ENCODE measurements around the gene TSC1. TPM values are rescaled to one million over a fixed set of nuclear protein-coding genes. Genes with fewer than 3 reads are reported as not detected.

TSC1 gene
- total RNA-seq, 3 donors from 2014 or later: 34.6 to 53.4 (median 52.3) TPM

- Histone ChIP-seq H3K36me3 (ENCODE audit: low read depth) (no peaks in the 10 kb centered on the region), H3K4me1 (ENCODE audit: low read depth) (no peaks in the 10 kb centered on the region), H3K9me3 (no peaks in the 10 kb centered on the region), H3K4me3 (no peak overlapping the region)
- no peak for DNase-seq
- no peak for TF ChIP-seq CTCF (IDR thresholded peaks at IDR 0.05)
- ATAC-seq: no peak
- intact Hi-C loops (cut with DNase I, micrococcal nuclease): no loop called here
Measured at GRCh38 chr9:132961002-132961401, 16.6 kb upstream of the TSC1 start.

GRCh38 chr9:132957805-132958204 is 13.4 kb upstream of the TSC1 start:
- no peak for TF ChIP-seq CTCF (IDR thresholded peaks at IDR 0.05)
- H3K9me3 ChIP-seq: peaks cover 7% of the 10 kb centered on the region
- DNase-seq: no peak
- H3K4me3 ChIP-seq: no peak overlapping the region
- no peaks in the 10 kb centered on the region for H3K36me3 ChIP-seq (ENCODE audit: low read depth)
- H3K4me1 ChIP-seq (ENCODE audit: low read depth): no peaks in the 10 kb centered on the region
- ATAC-seq: no peak
- intact Hi-C loops (cut with DNase I, micrococcal nuclease): no loop called here

- no peak for TF ChIP-seq CTCF (IDR thresholded peaks at IDR 0.05)
- ATAC-seq: no peak
- Histone ChIP-seq H3K4me3 (no peak overlapping the region), H3K36me3 (ENCODE audit: low read depth) (no peaks in the 10 kb centered on the region), H3K4me1 (ENCODE audit: low read depth) (no peaks in the 10 kb centered on the region), H3K9me3 (peaks cover 7% of the 10 kb centered on the region)
- DNase-seq: no peak
- intact Hi-C loops (cut with DNase I, micrococcal nuclease): no loop called here
Measured at GRCh38 chr9:132955768-132956167, 11.4 kb upstream of the TSC1 start.

GRCh38 chr9:132955123-132955522 is 10.7 kb upstream of the TSC1 start:
- Histone ChIP-seq H3K9me3 (peaks cover 7% of the 10 kb centered on the region), H3K36me3 (ENCODE audit: low read depth) (no peaks in the 10 kb centered on the region), H3K4me3 (no peak overlapping the region), H3K4me1 (ENCODE audit: low read depth) (no peaks in the 10 kb centered on the region)
- intact Hi-C loops (cut with DNase I, micrococcal nuclease): no loop called here
- no peak for TF ChIP-seq CTCF (IDR thresholded peaks at IDR 0.05)
- ATAC-seq (no peak), DNase-seq (no peak)

GRCh38 chr9:132949709-132950108 is 5.3 kb upstream of the TSC1 start:
- intact Hi-C loops (cut with DNase I, micrococcal nuclease): no loop called here
- peaks cover under 1% of the 10 kb centered on the region for H3K9me3 ChIP-seq
- H3K4me3 ChIP-seq: no peak overlapping the region
- DNase-seq (no peak), ATAC-seq (no peak)
- no peaks in the 10 kb centered on the region for H3K4me1 ChIP-seq (ENCODE audit: low read depth)
- TF ChIP-seq CTCF (IDR thresholded peaks at IDR 0.05): no peak
- H3K36me3 ChIP-seq (ENCODE audit: low read depth): no peaks in the 10 kb centered on the region

GRCh38 chr9:132948482-132949050 is 4.2 kb upstream of the TSC1 start:
- ATAC-seq: no peak
- DNase-seq: no peak
- intact Hi-C loops (cut with DNase I, micrococcal nuclease): no loop called here

More at GRCh38 chr9:132948482-132949050, 4.2 kb upstream of the TSC1 start:
- Histone ChIP-seq H3K9me3 (no peaks in the 10 kb centered on the region), H3K4me1 (ENCODE audit: low read depth) (peaks cover 2% of the 10 kb centered on the region), H3K4me3 (no peak overlapping the region), H3K36me3 (ENCODE audit: low read depth) (no peaks in the 10 kb centered on the region)
- no peak for TF ChIP-seq CTCF (IDR thresholded peaks at IDR 0.05)

All from mucosa of descending colon (tissue), 3 donors.